Measurements from ENCODE around the gene PRDM10. TPM values are rescaled to one million over a fixed set of nuclear protein-coding genes. Genes with fewer than 3 reads are reported as not detected.

Gene PRDM10
- total RNA-seq, 4 donors from 2014 or later: 6.6 to 12.0 (median 7.4) TPM

DNA sequence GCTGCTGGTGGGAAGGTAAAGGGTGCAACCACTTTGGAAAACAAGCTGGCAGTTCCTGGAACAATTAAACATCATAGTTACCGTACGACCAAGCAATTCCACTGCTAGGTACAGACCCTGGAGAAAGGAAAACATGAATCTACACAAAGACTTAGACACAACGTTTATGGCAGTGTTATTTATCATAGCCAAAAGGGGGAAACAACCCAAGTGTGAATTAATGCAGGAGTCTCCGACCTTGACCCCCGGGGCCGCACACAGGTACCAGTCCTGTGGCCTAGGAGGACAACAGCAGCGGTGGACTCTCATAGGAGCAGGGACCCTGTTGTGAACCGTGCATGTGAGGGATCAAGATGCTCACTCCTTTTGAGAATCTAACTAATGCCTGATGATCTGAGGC lies 22.5 kb downstream of the PRDM10 start:
- no peaks in the 10 kb centered on the region for H3K9me3 ChIP-seq
- H3K4me3 ChIP-seq: no peak overlapping the region
- 81 to 92% methylated on average over 3 to 8 of the region's 8 CpGs for WGBS, 2 donors (ENCODE audit: low coverage in 1 of 2)
- no peaks in the 10 kb centered on the region for H3K4me1 ChIP-seq
- H3K36me3 ChIP-seq: no peaks in the 10 kb centered on the region
- no peaks in the 10 kb centered on the region for H3K27me3 ChIP-seq
- TF ChIP-seq POLR2A (IDR thresholded peaks at IDR 0.05) (no peak), EP300 (IDR thresholded peaks at IDR 0.05) (no peak), POLR2AphosphoS5 (IDR thresholded peaks at IDR 0.05) (no peak)
- TF ChIP-seq, protein P1, sequence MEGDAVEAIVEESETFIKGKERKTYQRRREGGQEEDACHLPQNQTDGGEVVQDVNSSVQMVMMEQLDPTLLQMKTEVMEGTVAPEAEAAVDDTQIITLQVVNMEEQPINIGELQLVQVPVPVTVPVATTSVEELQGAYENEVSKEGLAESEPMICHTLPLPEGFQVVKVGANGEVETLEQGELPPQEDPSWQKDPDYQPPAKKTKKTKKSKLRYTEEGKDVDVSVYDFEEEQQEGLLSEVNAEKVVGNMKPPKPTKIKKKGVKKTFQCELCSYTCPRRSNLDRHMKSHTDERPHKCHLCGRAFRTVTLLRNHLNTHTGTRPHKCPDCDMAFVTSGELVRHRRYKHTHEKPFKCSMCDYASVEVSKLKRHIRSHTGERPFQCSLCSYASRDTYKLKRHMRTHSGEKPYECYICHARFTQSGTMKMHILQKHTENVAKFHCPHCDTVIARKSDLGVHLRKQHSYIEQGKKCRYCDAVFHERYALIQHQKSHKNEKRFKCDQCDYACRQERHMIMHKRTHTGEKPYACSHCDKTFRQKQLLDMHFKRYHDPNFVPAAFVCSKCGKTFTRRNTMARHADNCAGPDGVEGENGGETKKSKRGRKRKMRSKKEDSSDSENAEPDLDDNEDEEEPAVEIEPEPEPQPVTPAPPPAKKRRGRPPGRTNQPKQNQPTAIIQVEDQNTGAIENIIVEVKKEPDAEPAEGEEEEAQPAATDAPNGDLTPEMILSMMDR (IDR thresholded peaks at IDR 0.05): no peak
- no peak for ATAC-seq
- H3K27ac ChIP-seq: no peak overlapping the region

DNA sequence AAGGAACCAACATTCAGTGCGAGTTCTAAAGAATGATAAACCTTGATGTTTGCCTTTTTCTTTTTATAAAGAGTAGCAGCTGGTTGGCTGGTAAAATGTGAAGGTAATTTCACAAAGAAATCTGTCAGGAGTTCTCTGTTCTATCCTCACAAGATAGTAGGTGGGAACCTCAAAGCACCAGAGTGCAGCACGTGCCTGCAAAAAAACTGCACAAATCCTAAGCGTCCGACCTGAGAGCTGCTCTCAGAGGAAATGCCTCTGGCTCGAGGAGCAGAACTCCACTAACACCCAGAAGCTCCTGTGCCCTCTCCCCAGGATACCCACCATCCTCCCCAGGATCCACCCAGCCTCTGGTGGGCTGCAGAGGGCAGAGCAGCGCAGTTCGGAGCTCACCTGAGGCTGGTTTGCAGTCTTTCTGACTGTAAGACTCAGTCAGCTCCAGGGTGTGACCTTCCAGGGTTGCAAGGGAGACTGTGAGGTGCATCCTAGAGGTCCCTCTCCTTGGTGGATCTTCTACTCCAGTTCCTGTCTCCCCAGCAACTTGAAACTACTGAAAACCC lies 23.5 kb downstream of the PRDM10 start:
- no peak overlapping the region for H3K27ac ChIP-seq
- H3K9me3 ChIP-seq: no peaks in the 10 kb centered on the region
- H3K27me3 ChIP-seq: no peaks in the 10 kb centered on the region
- no peaks in the 10 kb centered on the region for H3K4me1 ChIP-seq
- no peak overlapping the region for H3K4me3 ChIP-seq
- no peak for ATAC-seq
- 85 to 92% methylated on average over 1 to 4 of the region's 7 CpGs for WGBS, 2 donors (ENCODE audit: low coverage in 1 of 2)
- H3K36me3 ChIP-seq: no peaks in the 10 kb centered on the region
- TF ChIP-seq, protein P1 (IDR thresholded peaks at IDR 0.05): no peak
- TF ChIP-seq POLR2AphosphoS5 (IDR thresholded peaks at IDR 0.05) (no peak), EP300 (IDR thresholded peaks at IDR 0.05) (no peak), POLR2A (IDR thresholded peaks at IDR 0.05) (no peak)

DNA sequence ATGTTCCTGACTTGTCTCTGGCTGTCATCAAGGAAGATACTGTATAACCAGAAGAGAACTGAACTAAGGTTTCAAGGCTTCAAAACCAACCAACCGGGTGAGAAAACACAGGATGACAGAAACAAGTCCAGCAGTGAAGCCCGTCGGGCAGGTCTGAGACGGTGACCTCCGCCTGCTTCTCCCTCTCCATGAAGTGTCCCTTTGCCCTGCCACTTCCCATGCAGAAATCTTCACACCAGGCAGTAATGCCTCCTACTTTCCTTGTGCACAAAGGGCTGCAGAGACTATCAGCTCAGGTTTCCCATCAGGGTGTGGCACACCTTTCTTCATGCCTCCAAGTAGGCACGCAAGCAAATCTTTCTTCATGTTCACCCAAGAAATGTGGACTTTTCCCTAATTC lies 24.2 kb downstream of the PRDM10 start:
- TF ChIP-seq EP300 (IDR thresholded peaks at IDR 0.05) (no peak), POLR2AphosphoS5 (IDR thresholded peaks at IDR 0.05) (no peak), POLR2A (IDR thresholded peaks at IDR 0.05) (no peak)
- TF ChIP-seq, protein P1 (IDR thresholded peaks at IDR 0.05): no peak
- Histone ChIP-seq H3K27ac (no peak overlapping the region), H3K4me3 (no peak overlapping the region), H3K9me3 (no peaks in the 10 kb centered on the region), H3K36me3 (no peaks in the 10 kb centered on the region), H3K4me1 (peaks cover 0 to 3% (median 0%) of the 10 kb centered on the region in 3 donors), H3K27me3 (no peaks in the 10 kb centered on the region)
- 89 to 92% methylated on average over 2 to 6 of the region's 6 CpGs for WGBS, 2 donors (ENCODE audit: low coverage in 1 of 2)
- ATAC-seq: no peak

DNA sequence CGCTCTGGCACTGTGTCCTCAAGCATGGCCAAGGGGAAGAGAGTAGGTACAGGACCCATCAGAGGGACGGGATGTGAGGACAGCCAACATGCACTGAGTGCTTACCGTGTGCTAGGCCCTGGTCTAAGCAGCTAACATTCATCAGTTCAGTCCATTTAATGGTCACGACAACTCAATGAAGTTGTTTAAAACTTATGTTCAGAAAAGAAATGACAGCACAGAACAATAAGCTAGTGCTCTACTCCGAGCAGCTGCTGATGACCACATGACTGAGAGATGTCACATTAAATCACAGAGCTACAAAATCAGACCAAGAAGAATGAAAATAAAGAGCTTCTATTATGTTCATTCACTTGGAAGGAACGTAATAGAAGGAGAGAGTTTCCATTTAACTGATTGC lies 26.3 kb downstream of the PRDM10 start:
- Histone ChIP-seq H3K4me3 (no peak overlapping the region), H3K27me3 (no peaks in the 10 kb centered on the region), H3K36me3 (no peaks in the 10 kb centered on the region), H3K27ac (no peak overlapping the region), H3K4me1 (peaks cover 0 to 3% (median 0%) of the 10 kb centered on the region in 3 donors), H3K9me3 (no peaks in the 10 kb centered on the region)
- WGBS, 2 donors (ENCODE audit: low coverage in 1 of 2): 69 to 80% methylated on average over 4 to 6 of the region's 6 CpGs
- no peak for ATAC-seq
- TF ChIP-seq, protein P1 (IDR thresholded peaks at IDR 0.05): no peak
- no peak for TF ChIP-seq POLR2A (IDR thresholded peaks at IDR 0.05)
- TF ChIP-seq EP300 (IDR thresholded peaks at IDR 0.05): no peak
- TF ChIP-seq POLR2AphosphoS5 (IDR thresholded peaks at IDR 0.05): no peak

DNA sequence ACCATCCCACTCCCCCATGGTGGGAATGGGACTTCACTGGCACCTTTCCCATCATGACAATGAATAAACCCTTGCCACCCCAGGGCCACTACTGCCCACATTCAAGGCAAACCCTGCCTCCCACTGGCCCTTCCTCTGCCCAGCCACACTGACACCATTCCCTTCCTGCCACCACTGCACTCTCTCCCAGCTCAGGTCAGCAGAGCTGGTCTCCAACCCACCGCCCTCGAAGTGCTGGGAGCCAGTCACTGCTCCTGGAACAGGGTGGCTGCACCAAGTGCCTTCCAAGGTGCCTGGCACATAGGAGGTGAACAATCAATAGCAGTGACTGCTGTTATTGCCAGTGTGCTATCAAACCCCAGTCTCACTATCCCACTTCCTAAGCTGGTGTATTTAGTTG lies 27.1 kb downstream of the PRDM10 start:
- H3K27ac ChIP-seq: no peak overlapping the region
- H3K36me3 ChIP-seq: no peaks in the 10 kb centered on the region
- no peaks in the 10 kb centered on the region for H3K9me3 ChIP-seq
- no peaks in the 10 kb centered on the region for H3K27me3 ChIP-seq
- TF ChIP-seq, protein P1 (IDR thresholded peaks at IDR 0.05): no peak
- TF ChIP-seq POLR2A (IDR thresholded peaks at IDR 0.05): no peak
- TF ChIP-seq POLR2AphosphoS5 (IDR thresholded peaks at IDR 0.05): no peak
- no peak for TF ChIP-seq EP300 (IDR thresholded peaks at IDR 0.05)
- no peak overlapping the region for H3K4me3 ChIP-seq
- ATAC-seq: no peak
- peaks cover 0 to 3% (median 0%) of the 10 kb centered on the region in 3 donors for H3K4me1 ChIP-seq
- no CpG with 5 or more reads among the region's 2 CpGs for WGBS, 2 donors (ENCODE audit: low coverage in 1 of 2)

Measured in gastroesophageal sphincter (tissue), 4 donors.